ENCODE measurements around the gene SIPA1L3.
A peak's percentile ranks its signal among the peaks of the same experiment; 100 is the strongest.
"Not testable (repeated sequence)": the region's sequence is repeated elsewhere in the genome, so short reads cannot be mapped to it uniquely, and the experiment has no call there.

Gene SIPA1L3

DNA sequence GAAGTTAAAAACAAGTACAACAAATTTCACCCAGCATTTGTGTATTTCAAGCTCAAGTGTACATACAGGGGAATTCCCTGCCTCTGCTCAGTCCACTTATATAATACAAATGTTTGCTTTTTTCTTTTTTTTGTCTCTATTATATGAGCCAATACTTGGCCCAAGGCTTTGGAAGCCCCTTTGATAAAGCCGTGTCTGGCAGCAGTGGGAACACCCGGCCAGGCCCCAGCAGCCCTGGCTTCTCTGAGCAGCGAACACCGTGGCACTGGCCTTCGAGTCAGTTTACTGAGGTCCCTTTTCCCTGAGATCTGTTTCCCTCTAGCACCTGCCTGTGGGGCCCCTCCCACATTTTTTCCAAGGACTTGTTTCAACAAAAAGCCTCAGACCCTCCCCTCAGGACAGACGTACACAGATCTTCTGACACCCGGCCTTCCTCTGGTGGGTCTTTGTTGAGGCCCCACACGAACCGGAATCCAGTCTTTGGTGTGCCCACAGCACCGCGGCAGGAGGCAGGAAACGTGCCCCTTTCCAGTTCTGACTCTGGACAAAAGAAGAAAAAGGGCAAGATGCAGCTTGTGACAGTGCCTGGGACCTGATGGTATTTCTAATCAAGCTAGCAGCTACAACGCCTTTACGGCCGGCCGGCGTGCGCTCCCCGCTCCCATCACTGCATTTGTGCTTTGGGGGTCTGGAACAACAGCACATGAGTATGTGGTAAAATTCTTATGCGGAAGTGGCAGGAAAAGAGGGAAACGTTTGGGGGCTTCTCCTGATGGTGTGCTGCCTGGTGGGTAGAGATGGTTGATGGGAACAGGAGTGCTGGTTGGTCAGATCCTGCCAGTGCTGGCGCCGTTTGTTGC lies 13.8 kb downstream of the SIPA1L3 start:
- no peak for DNase-seq (ENCODE audit: low spot score)

DNA sequence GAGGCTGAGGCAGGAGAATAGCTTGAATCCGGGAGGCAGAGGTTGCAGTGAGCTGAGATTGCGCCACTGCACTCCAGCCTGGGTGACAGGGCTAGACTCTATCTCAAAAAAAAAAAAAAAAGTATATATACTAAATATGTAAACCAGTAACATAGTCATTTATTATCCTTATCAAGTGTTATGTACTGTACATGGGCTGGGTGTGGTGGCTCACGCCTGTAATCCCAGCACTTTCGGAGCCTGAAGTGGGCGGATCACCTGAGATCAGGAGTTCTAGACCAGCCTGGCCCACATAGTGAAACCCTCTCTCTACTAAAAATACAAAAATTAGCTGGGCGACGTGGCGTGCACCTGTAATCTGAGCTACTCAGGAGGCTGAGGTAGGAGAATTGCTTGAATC lies 17.6 kb downstream of the SIPA1L3 start:
- not testable (repeated sequence) for DNase-seq (ENCODE audit: low spot score)

DNA sequence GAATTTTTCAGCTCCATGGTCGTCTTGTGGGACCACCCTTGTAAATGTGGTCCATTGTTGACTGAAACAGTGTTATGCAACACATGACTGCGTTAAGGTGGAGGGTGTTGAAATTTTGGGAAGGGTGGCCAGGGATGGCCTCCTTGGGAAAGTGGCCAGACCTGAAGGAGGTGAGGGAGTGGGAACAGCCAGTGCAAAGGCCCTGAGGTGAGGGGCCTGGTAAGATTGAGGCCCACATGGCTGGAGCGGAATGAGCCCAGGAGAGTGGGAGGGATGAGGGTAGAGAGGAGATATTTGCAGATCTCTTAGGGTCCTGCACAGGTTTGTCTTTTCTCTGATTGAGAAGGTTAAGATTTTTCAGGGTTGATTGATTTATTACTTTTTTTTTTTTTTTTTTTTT lies 18.2 kb downstream of the SIPA1L3 start:
- DNase-seq (ENCODE audit: low spot score), result no peak

DNA sequence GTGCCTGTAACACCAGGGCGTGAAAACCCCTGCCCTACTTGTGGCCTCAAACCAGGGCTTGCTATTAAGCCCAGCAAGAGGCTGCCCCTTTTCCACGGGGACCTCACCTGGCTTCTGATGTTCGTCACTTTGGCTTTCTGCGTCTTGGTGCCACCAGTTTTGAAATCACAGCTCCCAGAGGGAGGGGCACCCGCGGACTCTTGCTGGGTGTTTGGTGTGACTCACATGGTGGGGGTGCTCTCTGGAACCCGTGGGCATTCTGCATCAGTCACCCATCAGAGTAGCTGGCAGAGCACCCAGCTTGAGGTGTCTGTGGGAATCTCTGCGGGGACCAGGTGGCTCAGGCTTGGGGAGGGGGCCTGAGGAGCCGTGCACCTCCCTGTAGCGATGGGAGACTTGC lies 19.2 kb downstream of the SIPA1L3 start:
- DNase-seq (ENCODE audit: low spot score), result no peak

DNA sequence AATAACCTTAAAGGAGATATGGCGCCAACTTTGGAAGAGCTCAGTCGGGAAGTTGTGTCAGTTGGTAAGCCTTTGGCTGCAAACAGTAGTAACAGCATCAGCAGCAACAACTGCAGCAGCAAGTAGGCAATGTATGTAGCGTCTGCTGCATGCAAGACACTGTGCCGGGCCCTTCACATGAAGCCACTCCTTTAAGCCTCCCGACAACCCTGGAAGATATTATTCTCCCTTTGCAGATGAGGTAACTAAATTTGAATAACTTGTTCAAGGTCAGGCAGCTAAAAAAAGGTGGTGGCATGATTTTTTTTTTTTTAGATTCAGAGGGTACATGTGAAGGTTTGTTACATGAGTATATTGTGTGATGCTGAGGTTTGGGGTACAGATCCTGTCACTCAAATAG lies 19.7 kb downstream of the SIPA1L3 start:
- DNase-seq (ENCODE audit: low spot score), result no peak

DNA sequence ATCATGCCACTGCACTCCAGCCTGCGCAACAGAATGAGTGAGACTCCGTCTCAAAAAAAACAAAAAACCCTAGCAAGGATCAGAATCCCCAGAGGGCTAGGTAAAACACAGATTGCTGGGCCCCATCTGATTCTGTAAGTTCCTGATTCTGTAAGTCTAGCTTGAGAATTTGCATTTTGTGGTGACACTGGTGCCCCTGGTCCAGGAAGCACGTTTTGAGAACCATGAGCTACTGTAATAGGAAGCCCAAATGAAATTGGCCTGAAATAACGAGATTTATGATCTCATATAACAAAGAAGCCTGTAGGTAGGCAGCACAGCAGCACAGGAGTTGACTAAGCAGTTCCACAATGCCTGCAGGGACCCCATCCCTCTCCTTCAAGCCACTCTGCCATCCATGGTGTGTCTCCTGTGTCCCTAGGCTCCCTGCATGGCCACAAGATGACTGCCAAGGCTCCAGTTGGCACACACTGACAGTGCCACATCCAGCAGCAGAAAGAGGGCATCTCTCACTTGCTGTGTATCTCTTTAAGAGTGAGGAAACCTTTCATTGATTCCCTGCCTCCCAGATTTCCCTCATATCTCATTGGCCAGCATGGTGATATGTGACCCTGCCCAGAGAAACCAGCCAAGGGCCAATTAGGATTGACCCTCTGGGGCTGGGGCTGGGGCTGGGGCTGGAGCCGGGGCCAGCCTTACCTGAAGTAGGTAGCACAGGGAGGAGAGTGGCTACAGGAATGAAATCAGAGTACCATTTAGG lies 21.7 kb downstream of the SIPA1L3 start:
- DNase-seq (ENCODE audit: low spot score), result no peak

DNA sequence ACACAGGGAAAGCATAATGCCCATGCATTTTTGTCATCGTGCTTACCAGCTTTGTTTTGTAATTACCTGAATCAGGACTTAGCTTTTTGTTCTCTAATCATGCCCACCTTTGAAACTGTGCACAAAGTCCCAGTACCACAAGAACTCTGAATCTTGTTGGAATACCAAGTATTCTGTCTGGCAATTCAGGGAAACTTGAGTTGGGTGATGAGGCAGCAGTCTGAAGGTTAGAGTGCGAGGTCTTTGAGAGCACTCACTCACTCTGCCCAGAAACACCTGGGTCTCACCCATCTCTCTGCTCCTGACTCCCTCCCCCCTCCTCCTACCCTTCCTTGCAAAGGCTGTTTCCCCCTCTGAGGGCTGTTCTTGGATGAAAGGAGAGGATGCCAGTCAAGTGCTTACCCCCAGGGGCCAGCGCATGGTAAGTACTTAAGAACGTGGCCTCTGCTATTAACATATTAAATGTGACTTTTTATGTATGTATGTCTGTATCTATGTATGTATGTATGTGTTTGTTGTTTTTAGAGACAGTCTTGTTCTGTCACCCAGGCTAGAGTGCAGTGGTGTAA lies 22.4 kb downstream of the SIPA1L3 start:
- DNase-seq (ENCODE audit: low spot score), result no peak

DNA sequence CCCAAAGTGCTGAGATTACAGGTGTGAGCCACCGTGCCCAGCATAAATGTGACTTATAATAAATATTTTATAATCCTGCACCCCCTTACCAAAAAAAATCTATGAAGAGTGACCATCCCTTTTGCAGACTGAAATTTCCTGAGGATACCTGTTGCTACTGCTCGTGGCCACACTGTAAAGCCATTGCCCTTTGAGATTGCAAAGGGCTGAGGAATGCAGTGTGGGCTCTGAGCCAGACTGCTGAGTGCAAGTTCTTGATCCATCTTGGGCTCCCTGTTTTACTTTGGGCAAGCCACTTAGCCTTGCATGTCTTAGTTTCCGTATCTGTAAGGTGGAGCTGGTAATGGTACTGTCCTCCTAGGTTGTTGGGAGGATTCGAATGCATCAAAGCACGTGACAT lies 23.4 kb downstream of the SIPA1L3 start:
- DNase-seq (ENCODE audit: low spot score), result no peak

DNA sequence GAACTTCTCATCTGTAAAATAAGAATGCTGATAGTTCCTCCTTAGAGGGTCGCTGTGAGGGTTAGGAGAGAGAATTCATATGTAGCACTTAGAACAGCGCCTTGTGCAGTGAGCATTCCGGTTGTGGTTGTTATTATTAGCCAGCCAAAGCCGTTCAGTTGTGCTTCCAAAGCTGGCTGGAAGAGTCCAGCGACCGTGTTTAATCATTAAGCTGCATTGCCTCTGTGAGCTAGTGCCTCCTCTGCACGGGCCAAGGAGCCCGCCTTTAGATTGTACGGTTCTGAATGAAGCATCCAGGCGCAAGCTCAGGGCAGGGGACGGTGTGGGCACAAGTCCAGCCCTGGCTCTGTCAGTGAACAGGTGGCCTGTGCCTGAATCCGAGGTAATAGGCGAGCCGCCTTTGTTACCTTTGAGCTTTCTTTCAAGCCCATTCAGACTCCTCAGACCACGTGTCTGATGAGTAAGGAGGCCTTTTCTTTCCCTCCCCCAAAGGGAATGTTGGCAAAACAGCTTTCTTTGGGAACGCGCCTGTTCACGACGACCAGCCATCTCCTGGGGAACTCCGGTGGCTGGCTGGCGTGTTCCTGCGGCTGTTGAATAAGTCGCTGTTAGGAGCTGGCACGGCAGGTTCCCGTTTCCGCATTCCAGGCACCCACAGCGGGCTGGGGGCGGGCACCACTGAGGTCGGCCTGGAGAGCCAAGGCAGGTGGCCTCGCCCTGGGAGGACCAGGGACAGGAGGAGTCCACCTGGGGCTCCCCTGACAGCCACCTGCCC lies 25.1 kb downstream of the SIPA1L3 start:
- DNase-seq (ENCODE audit: low spot score), result peak; percentile 49

DNA sequence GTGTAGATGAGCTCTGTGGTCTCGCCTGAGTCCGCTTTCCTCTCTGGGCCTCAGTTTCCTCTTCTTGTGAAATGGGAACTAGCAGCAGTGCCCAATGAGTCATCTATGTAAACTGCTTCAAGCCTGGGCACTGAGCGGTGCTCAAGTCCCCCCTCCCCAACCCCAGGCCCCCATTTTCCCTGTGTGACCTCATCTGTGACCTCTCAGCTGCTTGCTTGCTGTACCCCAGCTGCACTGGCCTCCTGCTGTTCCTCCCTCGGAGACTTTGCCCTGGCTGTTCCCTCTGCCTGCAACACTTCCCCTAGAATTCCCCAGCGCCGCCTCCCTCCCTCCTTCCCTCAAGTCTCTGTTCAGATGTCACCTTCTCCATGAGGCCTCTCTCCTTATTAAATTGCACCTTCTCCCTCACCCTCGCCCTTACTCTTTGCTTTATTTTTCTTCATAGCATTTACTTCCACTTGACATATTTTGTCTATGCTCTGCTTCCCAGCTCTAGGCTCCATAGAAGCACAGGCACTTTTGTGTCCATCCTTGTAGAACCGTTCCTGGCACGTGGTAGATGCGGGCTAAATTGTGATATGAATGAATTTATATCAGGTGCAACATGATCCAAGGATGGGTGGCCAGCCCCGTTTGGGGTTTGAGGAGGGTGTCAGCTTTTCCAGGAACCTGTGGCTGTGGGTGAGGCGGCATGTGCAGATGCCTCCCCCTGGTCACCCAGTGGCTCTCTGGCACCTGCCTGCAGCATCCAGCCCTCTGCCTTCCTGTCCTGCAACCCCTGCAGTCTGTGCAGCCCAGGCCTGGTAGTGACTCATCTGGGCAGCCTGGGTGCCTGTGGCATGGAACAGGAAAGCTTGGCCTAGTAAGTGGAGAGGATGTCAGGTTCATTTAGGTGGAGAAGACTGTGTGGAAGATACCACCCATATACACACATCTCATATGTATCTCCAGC lies 26.3 kb downstream of the SIPA1L3 start:
- peak; percentile 49 for DNase-seq (ENCODE audit: low spot score)

DNA sequence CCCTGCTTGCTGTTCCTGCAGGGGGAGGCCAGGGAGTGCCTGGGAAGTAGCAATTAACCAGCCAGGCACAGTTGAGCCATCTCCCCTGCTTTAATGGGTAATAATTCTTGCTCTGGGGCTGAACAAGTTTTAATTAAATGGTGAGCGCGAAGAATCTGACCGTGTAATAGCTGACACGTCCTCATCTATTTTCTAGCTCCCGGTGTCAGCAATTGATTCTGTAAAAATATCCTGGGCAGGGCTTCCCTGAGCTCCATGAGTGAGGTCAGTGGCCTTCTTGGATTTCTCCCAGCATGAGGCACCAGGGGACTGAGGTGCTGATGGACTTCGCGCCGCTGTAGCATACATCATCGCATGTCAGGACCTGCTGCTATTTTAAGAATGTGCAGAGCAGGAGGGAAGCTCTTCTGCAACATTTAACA lies 26.9 kb downstream of the SIPA1L3 start:
- DNase-seq (ENCODE audit: low spot score), result no peak

DNA sequence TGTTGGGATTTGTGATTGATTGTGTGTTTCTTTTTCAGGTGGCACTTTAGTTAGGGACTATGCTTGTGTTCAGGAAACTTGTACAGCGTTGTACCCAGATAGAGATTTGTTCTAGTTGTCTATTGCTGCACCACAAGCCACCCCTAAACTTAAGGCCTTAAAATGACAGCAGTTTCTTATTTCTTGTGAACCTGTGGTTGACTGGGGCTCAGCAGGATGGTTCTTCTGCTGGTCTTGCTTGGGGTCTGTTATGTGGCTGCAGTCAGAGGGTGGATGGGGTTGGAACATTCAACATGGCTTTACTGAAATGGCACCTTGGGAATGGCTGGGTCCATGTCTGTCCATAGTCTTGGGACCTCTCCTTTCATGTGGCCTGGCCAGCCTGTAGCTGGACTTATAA lies 28.3 kb downstream of the SIPA1L3 start:
- DNase-seq (ENCODE audit: low spot score), result no peak

DNA sequence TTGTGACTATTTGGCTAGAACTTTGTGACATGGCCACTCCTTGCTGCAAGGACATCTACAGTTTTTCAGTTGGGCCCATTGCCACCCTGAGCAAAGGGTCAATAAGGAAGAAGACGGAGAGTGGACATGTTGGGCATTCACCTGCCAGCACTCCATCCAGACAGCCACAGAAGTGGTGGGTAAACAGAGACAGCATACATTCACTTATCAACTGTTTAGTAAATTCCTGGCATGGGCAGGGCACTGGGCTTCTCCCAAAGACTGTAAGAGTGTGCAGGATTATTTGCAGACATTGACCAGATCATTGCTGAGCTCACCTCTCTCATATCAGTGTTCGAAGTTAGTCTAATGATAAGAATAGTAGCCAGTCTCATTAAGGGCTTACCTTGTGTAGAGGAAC lies 29.2 kb downstream of the SIPA1L3 start:
- DNase-seq (ENCODE audit: low spot score), result no peak

DNA sequence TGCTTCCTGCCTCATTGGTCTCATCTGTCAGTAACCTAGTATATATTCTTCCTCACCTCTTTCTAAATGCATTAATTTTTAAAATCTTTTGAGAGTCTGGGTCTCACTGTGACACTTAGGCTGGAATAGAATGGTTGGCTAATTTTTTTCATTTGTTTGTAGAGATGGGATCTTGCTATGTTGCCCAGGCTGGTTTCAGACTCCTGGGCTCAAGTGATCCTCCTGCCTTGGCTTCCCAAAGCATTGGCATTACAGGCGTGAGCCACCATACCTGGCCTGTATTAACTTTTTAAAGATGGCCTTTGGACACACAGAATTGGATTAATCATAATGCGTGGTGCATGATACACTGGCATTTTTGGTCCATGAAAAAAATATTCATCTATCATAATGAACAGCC lies 29.9 kb downstream of the SIPA1L3 start:
- no peak for DNase-seq (ENCODE audit: low spot score)

DNA sequence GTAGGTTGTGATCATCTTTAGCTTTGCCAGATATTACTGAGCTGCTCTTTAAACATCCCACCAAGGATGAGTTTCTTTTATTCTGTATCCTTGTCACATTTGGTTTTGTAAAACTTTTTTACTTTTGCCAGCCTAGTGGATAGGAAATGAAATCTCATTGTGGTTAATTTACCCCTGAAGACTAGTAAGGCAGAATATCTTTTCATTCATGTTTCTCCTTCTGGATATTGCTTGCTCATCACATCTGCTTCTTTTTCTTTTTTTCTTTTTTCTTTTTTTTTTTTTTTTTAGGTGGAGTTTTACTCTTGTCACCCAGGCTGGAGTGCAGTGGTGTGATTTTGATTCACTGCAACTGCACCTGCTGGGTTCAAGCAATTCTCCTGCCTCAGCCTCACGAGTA lies 31.3 kb downstream of the SIPA1L3 start:
- no peak for DNase-seq (ENCODE audit: low spot score)

DNA sequence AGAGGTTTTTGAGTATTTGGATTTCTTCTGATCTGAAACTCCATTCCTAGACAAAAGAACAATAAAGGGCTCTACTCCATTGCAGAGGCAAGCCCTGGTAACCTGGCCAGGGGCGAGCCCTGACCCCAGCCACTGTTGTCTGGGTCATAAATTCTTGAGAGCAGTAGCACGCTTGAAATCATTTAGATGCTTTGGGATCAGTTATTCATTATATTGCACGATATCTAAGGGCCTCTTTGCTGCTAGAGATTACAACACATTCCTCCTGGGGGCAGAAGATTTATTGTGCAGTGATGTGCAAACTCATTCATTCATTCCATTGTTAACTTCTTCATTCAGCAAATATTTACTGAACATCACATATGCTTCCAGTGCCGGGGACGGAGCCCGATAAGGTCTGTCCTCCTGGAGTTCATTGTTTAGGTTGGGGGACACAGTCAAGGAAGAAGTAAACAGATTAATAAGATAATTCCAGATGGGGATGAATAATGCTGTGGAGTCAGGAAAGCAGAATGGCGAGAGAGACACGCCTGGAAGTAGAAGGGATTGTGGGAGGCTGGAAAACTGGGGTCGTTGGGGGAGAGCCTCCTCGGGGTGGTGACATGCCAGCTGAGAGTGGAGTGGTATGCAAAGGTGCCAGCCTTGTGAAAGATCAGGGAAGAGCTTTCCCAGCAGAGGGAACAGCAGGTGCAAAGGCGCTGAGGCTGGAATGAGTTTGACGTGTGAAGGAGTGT lies 34.9 kb downstream of the SIPA1L3 start:
- no peak for DNase-seq (ENCODE audit: low spot score)

DNA sequence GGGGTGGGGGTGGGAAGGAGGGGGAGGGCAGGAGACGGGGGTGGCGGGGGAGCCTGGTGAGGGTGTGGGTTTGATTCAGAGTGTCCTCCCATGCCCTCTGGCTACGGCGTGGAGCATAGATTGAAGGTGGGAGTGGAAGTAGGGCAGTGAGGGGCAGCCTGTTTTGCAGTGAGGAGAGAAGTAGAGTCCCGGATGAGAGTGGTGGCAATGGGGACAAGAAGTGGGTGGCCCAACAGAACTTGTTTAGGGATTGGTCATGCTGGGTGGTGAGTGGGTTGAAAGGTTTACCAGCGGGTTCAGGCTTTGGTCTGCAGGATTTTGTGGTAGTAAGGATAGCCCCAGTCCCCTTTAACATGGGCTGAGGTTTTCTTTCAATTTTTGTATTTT lies 35.5 kb downstream of the SIPA1L3 start:
- no peak for DNase-seq (ENCODE audit: low spot score)

DNA sequence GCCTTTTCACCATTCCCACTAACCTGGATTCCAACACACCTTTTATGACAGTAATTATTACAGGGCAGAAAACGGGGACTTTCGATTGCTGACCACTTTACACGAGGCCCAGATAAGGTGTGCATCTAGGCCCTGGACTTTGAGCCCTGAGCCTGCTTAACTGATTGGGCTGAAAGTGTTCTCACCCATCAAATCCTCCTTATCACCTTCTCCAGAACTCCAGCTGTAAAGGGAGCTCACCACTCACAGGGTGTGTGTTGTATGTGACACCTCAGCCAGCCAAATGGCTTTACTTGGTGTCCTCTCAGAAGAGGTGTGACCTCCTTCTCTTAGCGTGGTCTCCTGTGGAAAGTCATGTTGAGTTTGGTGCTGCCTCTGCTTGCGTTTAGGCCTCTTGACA lies 36.5 kb downstream of the SIPA1L3 start:
- no peak for DNase-seq (ENCODE audit: low spot score)

DNA sequence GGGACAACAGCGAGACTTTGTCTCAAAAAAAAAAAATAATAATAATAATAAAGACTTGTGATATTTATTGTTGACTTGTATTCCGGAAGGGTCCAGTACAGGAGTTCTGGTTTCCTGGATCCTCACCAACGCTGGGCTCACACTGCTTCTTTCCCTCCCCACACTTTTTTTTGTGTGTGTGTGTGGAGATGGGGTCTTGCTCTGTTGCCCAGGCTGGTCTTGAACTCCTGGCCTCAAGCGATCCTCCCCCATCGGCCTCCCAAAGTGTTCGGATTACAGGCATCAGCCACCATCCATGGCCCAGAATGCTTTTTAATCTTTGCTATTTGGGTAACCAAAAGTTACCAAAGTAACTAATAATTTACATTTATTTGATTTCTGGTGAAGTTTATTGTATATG lies 39.1 kb downstream of the SIPA1L3 start:
- no peak for DNase-seq (ENCODE audit: low spot score)

DNA sequence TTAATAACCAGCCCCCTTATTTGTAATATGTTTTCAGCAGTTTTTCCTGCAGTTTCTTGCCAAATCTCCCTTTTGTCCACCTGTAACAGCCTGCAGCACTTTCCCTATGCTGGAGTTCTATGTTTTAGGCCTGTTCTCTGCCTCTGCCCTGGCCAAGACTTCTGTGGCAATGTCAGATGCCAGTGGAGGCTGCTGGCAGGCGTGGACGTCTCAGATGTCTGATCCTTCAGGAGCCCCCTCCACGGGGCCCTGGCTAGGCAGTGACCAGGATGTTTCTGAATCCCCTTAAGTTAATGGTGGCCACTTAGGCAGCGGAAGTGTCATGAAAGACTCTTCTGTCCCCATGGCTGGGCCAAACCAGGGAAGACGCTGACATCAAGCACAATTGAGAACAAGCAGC lies 40.8 kb downstream of the SIPA1L3 start:
- no peak for DNase-seq (ENCODE audit: low spot score)

DNA sequence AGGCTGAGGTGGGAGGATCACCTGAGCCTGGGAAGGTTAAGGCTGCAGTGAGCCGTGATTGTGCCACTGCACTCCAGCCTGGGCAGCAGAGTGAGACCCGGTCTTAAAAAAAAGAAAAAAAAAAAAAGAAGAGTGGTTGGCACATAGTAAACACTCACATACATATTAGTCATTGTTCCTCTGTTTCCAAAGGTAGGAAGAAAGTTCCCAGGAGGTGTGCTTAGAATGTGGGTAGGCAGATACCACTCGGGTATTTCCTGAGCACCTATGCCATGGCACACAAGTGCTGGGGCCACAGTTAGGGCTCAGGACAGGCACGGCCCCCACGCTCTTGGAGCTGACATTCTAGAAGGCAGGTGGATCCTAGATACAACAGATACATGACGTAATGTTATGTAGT lies 41.4 kb downstream of the SIPA1L3 start:
- DNase-seq (ENCODE audit: low spot score), result no peak
